Activated CD8-positive, alpha-beta T cell treated with anti-CD3 and anti-CD28 coated beads for 36 hours (primary cell): ENCODE measurements around the gene EBF4. TPM values are rescaled to one million over a fixed set of nuclear protein-coding genes. Genes with fewer than 3 reads are reported as not detected.

Experiments used
- ATAC-seq: fragments of 200-7000 bp; cut with Tn5 transposase; one replicate; pipeline ENCODE4 v1.10.0; 2021; ENCODE audit warnings: mild to moderate bottlenecking, moderate library complexity
- CTCF ChIA-PET: fragments of 350-600 bp; sonication (Branson Sonifier 250); formaldehyde crosslinking; loops from one replicate; lab custom pipeline; 2021; ENCODE audit warnings: antibody characterized with exemption; lab: Charles Lee
- POLR2A ChIA-PET: fragments of 350-600 bp; sonication (Branson Sonifier 250); formaldehyde crosslinking; loops from one replicate; lab custom pipeline; 2021; ENCODE audit warnings: antibody characterized with exemption; lab: Charles Lee
- DNase-seq: peaks from one replicate; pipeline ENCODE4 v3.0.0-alpha.2; 2020
- H3K27ac Mint-ChIP-seq: one replicate; pipeline ENCODE4 v1.8.0; 2021; ENCODE audit warnings: mild to moderate bottlenecking, mixed read lengths
- H3K27me3 Mint-ChIP-seq: one replicate; pipeline ENCODE4 v1.8.0; 2021; ENCODE audit warnings: mixed read lengths
- H3K36me3 Mint-ChIP-seq: one replicate; pipeline ENCODE4 v1.8.0; 2021; ENCODE audit warnings: low read depth, mixed read lengths
- H3K4me1 Mint-ChIP-seq: one replicate; pipeline ENCODE4 v1.8.0; 2021; ENCODE audit warnings: low read depth, mixed read lengths
- H3K4me3 Mint-ChIP-seq: one replicate; pipeline ENCODE4 v1.8.0; 2021; ENCODE audit warnings: mild to moderate bottlenecking, moderate library complexity, mixed read lengths
- H3K9me3 Mint-ChIP-seq: one replicate; pipeline ENCODE4 v1.8.0; 2021; ENCODE audit warnings: mixed read lengths
- CTCF ChIP-seq: fragments of 200-600 bp; IDR thresholded peaks from one replicate; pipeline ENCODE4 v1.8.0; 2022; ENCODE audit warnings: antibody characterized with exemption, mild to moderate bottlenecking
- intact Hi-C: fragments of 100-400 bp; cut with micrococcal nuclease; formaldehyde crosslinking; loops from one replicate; pipeline ENCODE4 v1.10.0; 2022
- total RNA-seq, 2 experiments: library from RNA; stranded (reverse); gene quantifications; one replicate each; pipeline ENCODE4 v1.2.3, GENCODE V29; 2021

Gene EBF4
- total RNA-seq, 2 experiments from 2014 or later: 1.1 to 1.2 TPM

- DNase-seq: no peak
- no peak overlapping the region for H3K27ac Mint-ChIP-seq
- intact Hi-C loops: no loop called here
- ChIA-PET POLR2A (no interaction called here), CTCF (interaction anchor here (0.7 to 7.3 kb wide), 30 partner anchors 8 to 277 kb away, joined by 3 to 82 read pairs (median 5); partner anchors contain the start of gene CPXM1)
- H3K9me3 Mint-ChIP-seq: no peaks in the 10 kb centered on the region
- H3K4me3 Mint-ChIP-seq: peak overlapping the region; percentile 74
- TF ChIP-seq CTCF: no peak
- ATAC-seq: no peak
- H3K27me3 Mint-ChIP-seq: peaks cover 34% of the 10 kb centered on the region
- H3K4me1 Mint-ChIP-seq: peaks cover 26% of the 10 kb centered on the region
- H3K36me3 Mint-ChIP-seq: no peaks in the 10 kb centered on the region
Observed at GRCh38 chr20:2753461-2754040, 61.0 kb downstream of the EBF4 start.

GRCh38 chr20:2754424-2754823 is 61.8 kb downstream of the EBF4 start:
- no peaks in the 10 kb centered on the region for H3K9me3 Mint-ChIP-seq
- ATAC-seq: no peak
- peaks cover 34% of the 10 kb centered on the region for H3K27me3 Mint-ChIP-seq
- POLR2A ChIA-PET: no interaction called here
- CTCF ChIA-PET: interaction anchor here (0.7 to 7.3 kb wide), 4 partner anchors 12 to 66 kb away, joined by 4 to 82 read pairs (median 30); no protein-coding TSS in a partner anchor
- intact Hi-C loops: no loop called here
- no peak overlapping the region for H3K4me3 Mint-ChIP-seq
- no peaks in the 10 kb centered on the region for H3K36me3 Mint-ChIP-seq
- no peak for DNase-seq
- TF ChIP-seq CTCF: no peak
- peaks cover 26% of the 10 kb centered on the region for H3K4me1 Mint-ChIP-seq
- no peak overlapping the region for H3K27ac Mint-ChIP-seq

GRCh38 chr20:2755451-2756055 is 63.0 kb downstream of the EBF4 start:
- peaks cover 26% of the 10 kb centered on the region for H3K4me1 Mint-ChIP-seq
- intact Hi-C loops: no loop called here
- no peak for DNase-seq
- H3K9me3 Mint-ChIP-seq: no peaks in the 10 kb centered on the region
- no peaks in the 10 kb centered on the region for H3K36me3 Mint-ChIP-seq
- H3K27ac Mint-ChIP-seq: no peak overlapping the region
- CTCF ChIA-PET: interaction anchor here (0.7 to 7.3 kb wide), 8 partner anchors 13 to 1352 kb away, joined by 3 to 82 read pairs (median 4); no protein-coding TSS in a partner anchor
- peaks cover 25% of the 10 kb centered on the region for H3K27me3 Mint-ChIP-seq
- no peak for ATAC-seq
- POLR2A ChIA-PET: no interaction called here
- no peak for TF ChIP-seq CTCF
- H3K4me3 Mint-ChIP-seq: no peak overlapping the region

GRCh38 chr20:2756056-2756611 is 63.6 kb downstream of the EBF4 start:
- Mint-ChIP-seq H3K4me3 (no peak overlapping the region), H3K4me1 (peaks cover 20% of the 10 kb centered on the region), H3K36me3 (no peaks in the 10 kb centered on the region), H3K27me3 (peaks cover 25% of the 10 kb centered on the region), H3K27ac (no peak overlapping the region), H3K9me3 (no peaks in the 10 kb centered on the region)
- ChIA-PET CTCF (interaction anchor here (0.9 to 7.3 kb wide), 5 partner anchors 14 to 96 kb away, joined by 3 to 82 read pairs (median 10); no protein-coding TSS in a partner anchor), POLR2A (no interaction called here)
- no peak for ATAC-seq
- peak; percentile 28 for DNase-seq
- intact Hi-C loops: no loop called here
- peak; percentile 35 for TF ChIP-seq CTCF

- intact Hi-C loops: no loop called here
- CTCF ChIA-PET: interaction anchor here (7.3 kb wide), 1 partner anchor 15 kb away, joined by 82 read pairs; no protein-coding TSS in a partner anchor
Observed at GRCh38 chr20:2757001-2757400, 64.4 kb downstream of the EBF4 start.

More at GRCh38 chr20:2757001-2757400, 64.4 kb downstream of the EBF4 start:
- Mint-ChIP-seq H3K4me1 (peaks cover 16% of the 10 kb centered on the region), H3K27me3 (peaks cover 27% of the 10 kb centered on the region), H3K4me3 (no peak overlapping the region), H3K27ac (no peak overlapping the region), H3K9me3 (no peaks in the 10 kb centered on the region), H3K36me3 (no peaks in the 10 kb centered on the region)
- ATAC-seq: no peak
- DNase-seq: no peak
- POLR2A ChIA-PET: no interaction called here
- no peak for TF ChIP-seq CTCF
